HG03097 (cell line): Measurements from ENCODE around the gene SETX.
"Not testable (repeated sequence)": the region's sequence is repeated elsewhere in the genome, so short reads cannot be mapped to it uniquely, and the experiment has no call there.

ENCODE experiments used
- ATAC-seq: cut with Tn5 transposase; IDR thresholded peaks from one replicate; pipeline ENCODE4 v1.9.1; 2021; ENCODE audit not compliant: unreplicated experiment, low FRiP score

SETX gene

GRCh38 chr9:132288361-132288760 is 66.4 kb downstream of the SETX start:
- no peak for ATAC-seq

GRCh38 chr9:132287256-132287760 is 67.5 kb downstream of the SETX start:
- ATAC-seq = no peak

- ATAC-seq = no peak
Measured at GRCh38 chr9:132283863-132284262, 70.9 kb downstream of the SETX start.

GRCh38 chr9:132283165-132283564 is 71.6 kb downstream of the SETX start:
- ATAC-seq = no peak

GRCh38 chr9:132274861-132275260 is 79.9 kb downstream of the SETX start:
- no peak for ATAC-seq

- ATAC-seq = not testable (repeated sequence)
Measured at GRCh38 chr9:132269704-132270516, 84.9 kb downstream of the SETX start.

- no peak for ATAC-seq
Measured at GRCh38 chr9:132268725-132269352, 85.9 kb downstream of the SETX start.

DNA sequence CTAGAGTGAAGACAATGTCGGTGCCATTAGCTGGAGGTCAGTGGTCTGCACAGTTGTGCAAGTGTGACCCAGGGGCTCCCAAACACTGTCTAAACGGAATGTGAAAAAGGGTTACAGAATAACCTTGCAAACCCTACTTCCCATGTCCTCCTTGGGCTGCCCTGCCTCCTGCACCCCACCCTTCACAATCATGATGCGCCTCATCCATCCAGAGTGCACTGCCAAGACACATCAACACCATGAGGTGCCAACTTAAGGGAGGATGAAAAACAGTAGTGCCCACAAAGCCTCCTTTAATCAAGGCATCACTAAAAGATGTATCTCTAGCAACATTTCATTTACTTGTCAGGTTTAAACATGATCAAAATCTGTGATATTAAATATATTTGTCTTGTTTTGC is 87.1 kb downstream of the SETX start:
- no peak for ATAC-seq

DNA sequence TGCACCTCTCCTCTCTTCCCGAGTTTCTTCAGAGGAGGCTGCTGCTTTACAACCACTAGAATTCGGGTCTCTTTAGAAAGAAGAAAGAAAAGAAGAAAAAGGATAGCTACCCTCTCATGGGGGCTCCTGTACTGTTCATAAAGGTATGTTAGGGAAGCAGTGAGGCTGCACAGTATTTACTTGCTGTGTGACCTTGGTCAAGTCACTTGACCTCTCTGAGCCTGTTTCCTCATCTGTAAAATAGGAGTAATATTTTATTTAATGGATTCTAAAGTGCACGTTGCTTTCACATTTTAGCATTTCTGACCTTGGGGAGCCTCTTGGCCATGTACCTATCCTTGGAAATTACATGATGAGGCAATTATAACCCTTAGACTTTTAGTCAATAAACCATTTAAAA is 88.8 kb downstream of the SETX start:
- ATAC-seq = no peak

DNA sequence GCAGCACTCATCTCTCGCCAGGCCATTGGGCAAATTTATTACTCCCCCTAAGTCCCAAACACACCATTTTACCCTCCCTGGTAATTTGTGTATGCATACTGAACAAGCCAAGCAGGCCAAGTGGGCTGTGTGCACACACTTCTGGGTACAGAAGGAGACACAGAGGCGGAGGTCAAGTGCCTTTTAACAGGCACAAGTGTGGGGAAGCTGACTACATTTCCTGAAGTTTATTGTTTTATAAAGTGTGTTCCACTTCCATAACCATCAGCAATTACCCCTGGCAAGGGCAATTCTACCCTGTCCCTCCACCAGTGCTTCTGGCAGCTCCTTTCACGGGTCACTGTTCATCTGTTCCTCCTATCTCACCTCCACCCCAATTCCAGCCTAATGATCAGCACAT is 93.9 kb downstream of the SETX start:
- no peak for ATAC-seq

- ATAC-seq = no peak
Measured at GRCh38 chr9:132250324-132251262, 104.2 kb downstream of the SETX start.

- ATAC-seq = no peak
Measured at GRCh38 chr9:132249690-132250089, 105.1 kb downstream of the SETX start.

DNA sequence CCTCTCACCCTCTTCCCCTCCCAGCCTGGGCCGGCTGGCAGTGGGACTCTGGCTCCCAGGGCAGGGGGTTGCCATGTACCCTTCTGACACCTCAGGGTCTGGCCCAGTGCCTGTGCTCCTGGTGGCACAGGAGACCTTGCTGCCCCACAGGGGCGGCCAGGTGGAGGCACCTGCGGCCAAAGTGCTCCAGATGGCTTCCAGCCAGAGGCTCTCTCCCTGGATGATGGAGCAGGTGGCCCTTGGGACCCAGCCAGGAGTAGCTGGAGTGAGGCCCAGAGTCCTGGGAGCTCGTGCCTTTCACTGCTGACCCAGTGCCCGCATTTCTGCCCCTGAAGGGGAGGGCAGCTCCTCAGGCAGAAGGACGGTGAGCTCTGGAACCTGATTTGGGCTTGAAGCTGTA is 105.7 kb downstream of the SETX start:
- ATAC-seq = no peak

DNA sequence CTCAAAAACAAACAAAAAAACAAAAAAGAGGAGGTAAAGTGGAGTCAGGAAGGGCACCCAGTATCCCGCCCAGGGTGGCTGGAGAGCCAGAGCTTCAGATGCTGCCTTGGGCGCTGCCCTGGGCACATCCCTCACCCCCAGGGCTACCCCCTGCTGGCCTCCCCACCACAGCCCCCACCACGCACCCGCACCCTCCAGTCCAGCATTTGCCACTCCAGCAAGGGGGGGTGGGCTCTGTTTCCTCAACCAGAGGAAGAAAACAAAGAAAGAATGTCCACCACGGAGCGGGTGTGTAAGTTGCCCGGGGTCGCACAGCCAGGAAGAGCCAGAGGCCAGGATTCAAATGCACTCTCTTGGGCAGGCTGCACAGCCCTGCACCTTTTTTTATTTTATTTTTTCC is 106.8 kb downstream of the SETX start:
- ATAC-seq = no peak

DNA sequence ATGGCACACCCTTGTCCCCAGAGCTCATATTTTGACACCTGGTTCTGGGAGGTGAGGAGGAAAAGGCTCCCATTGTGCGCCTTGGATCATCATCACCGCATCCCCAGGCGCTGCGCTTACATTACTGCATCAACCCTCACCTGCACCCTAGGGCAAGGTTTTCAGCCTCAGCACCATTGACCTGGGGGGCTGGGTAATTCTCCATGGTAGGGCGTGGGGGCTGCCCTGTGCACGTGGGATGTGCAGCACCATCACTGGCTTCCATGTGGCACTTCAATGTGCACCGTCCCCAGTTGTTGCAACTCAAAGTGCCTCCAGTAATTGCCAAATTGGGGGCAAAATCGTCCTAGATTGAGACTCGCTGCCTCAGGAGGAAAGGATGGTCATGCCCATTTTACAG is 109.3 kb downstream of the SETX start:
- ATAC-seq = no peak

DNA sequence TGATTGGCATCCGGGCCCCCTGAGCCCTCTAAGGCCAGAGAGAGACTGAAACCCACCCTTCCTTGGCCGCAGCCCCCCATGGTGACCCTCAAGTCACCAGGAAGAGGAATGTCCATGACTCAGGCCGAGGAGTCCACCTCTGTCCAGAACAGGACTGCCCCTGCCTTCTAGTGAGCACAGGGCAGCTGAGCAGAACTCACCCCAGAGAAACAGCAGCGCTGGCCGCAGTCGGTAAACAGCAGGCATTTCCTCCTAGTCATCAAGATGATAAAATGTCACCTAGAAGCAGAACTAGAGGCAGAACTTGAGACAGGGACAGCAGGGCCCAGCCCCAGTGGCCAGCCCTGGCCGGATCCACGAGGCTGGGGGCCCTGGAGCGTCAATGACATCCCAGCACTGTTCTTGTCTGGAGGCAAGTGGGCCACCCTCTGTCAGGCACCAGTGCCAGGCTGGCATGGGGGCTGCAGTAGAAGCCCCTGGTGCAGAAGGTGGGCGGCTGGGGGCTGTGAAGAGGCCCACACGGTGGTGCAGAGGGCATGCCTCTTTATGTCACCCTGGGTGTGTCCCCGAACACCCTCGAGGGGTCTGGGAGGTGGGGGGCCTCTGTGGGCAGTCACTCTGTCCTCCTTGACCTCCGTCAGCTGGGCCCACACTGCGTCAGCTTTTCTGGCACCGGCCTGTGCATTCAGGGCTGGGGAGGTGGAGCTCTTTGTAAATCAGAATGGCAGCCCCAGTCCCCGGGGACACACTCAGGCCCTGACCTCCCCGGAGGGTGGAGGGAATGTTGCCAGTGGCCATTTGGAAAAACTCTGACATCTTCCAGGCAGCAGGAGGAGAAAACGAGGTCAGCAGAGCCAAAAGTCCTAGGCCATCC is 110.0 kb downstream of the SETX start:
- no peak for ATAC-seq

DNA sequence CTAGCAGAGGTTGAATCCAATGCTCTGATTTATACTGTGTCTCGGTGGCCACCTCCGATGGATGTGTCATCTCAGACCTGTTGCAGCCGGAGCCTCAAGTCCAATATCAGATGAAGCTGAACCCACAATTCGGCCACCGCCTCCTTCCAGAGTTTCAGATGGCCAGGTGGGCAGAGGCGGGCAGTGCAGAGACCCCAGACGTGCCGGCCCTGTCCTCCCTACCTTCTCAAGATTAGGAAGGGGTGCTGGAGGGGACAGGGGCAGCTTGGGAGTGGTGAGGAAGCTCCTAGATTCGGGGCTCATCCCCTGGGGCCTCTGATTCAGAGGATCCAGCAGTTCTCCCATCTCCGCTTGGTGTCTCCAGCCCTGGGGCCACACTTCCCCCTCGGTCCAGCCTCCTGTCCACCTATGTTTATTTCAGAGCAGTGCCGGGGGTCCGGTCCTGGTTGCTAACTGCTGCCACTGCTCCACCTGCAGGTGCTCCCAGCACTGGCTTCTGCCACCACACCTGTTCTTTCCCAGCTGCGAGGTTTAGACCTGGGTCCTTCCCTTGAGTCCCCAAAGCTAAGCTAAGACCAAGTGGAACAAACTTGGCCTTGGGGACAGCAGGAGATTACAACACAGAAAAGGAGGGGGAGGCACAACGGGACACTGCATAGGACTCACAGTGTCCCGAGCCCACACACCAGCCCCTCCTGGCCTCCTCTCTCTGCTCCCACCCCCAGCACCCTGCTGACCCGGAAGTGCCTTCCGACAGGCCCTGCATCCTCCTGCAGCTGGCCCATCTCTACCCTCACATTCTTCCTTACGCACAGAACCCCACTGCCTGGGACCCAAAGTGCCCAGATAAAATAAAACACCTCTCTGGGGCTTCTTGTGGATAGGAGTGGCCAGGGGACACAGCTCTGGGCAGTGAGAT is 111.4 kb downstream of the SETX start:
- ATAC-seq = no peak

DNA sequence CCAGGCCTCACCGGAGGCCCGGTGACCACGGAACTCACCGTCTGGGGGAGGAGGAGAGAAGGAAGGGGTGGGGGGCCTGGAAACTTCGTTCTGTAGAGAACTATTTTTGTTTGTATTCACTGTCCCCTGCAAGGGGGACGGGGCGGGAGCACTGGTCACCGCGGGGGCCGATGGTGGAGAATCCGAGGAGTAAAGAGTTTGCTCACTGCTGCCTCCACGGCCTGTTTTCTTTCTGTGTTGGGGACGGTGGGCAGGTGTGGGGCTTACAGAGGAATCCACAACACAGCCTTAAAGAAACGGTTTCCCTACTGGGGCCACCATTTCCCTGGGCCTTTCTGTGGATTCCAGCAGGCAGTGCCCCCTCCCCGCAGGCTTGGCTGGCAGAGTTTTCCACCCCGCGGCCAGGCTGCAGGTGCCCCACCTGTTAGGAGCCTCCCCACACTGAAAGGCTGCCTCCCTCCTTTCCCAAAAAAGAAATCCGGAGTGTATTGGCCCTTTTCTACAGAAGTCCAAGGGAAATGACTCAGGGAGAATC is 112.1 kb downstream of the SETX start:
- ATAC-seq = no peak
